Measurements from ENCODE around the gene LRRC2. TPM values are rescaled to one million over a fixed set of nuclear protein-coding genes. Genes with fewer than 3 reads are reported as not detected.

Gene LRRC2
- total RNA-seq, 1 experiment from 2014 or later: 2.6 TPM

DNA sequence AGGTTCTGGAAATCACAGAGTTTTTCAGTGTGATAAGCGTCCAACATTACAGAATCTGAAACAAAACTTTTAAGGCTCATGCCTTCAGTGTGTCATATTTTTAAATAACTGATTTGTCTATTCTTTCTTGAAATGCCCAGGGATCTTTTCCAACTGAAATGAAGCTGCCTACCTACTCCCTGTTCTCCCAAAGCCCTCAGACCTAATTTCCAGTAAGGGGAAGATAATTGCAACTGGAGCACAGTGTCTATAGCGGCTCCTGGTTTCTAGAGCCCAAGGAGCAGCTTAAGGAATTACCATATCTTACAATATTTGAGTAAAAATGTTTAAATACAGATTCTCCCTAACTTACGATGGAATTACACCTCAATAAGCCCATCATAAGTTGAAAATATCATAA, 33.0 kb downstream of the LRRC2 start:
- TF ChIP-seq CTCF (conservative IDR thresholded peaks at IDR 0.05): no peak
- DNase-seq: no peak
- Histone ChIP-seq H2BK15ac (ENCODE audit: low read depth, low read length) (no peak overlapping the region), H4K91ac (ENCODE audit: insufficient read length, low read depth, low read length) (no peak overlapping the region), H3K79me1 (ENCODE audit: insufficient read depth, low read depth, low read length, poor library complexity, severe bottlenecking) (no peaks in the 10 kb centered on the region), H2BK12ac (ENCODE audit: insufficient read length, low read depth, low read length) (no peak overlapping the region), H3K18ac (ENCODE audit: insufficient read length, low read depth, low read length) (no peak overlapping the region), H3K79me2 (ENCODE audit: insufficient read depth, low read length) (no peaks in the 10 kb centered on the region), H3K27me3 (ENCODE audit: insufficient read depth, low read length) (no peaks in the 10 kb centered on the region), H2BK5ac (ENCODE audit: insufficient read length, low read length) (no peak overlapping the region), H3K27ac (ENCODE audit: insufficient read length, low read depth, low read length) (no peak overlapping the region), H3K9me3 (ENCODE audit: control insufficient read depth, low read depth, low read length) (no peaks in the 10 kb centered on the region), H2AFZ (ENCODE audit: low read length) (no peak overlapping the region), H2BK120ac (ENCODE audit: low read depth, low read length, poor library complexity, severe bottlenecking) (no peak overlapping the region), H3K23ac (ENCODE audit: insufficient read length, low read depth, low read length) (no peak overlapping the region), H4K8ac (replicated peaks; ENCODE audit: insufficient read length, low read depth, low read length) (no peak overlapping the region), H2BK20ac (ENCODE audit: low read depth, low read length, poor library complexity, severe bottlenecking) (no peak overlapping the region), H3T11ph (ENCODE audit: low read length) (no peak overlapping the region), H4K5ac (ENCODE audit: insufficient read length, low read depth, low read length) (no peak overlapping the region), H3K14ac (ENCODE audit: insufficient read depth, low read length) (no peak overlapping the region), H3K9ac (ENCODE audit: extremely low read depth, insufficient read length, low read length) (no peak overlapping the region), H3K4me2 (ENCODE audit: insufficient read depth, insufficient read length, low read length) (no peak overlapping the region), H3K4ac (ENCODE audit: low read depth, low read length) (no peak overlapping the region), H4K20me1 (ENCODE audit: control insufficient read depth, insufficient read depth, insufficient read length) (no peaks in the 10 kb centered on the region), H3K23me2 (ENCODE audit: insufficient read length, low read depth, low read length, poor library complexity, severe bottlenecking) (no peaks in the 10 kb centered on the region), H3K4me1 (ENCODE audit: insufficient read depth, low read length) (peaks cover 4% of the 10 kb centered on the region; the same call in 1 of the 2 replicates), H3K56ac (ENCODE audit: insufficient read length, low read depth, low read length) (no peak overlapping the region), H2AK5ac (ENCODE audit: insufficient read length, low read length) (no peak overlapping the region)
- H3K27me3 Mint-ChIP-seq (ENCODE audit: low read depth): no peaks in the 10 kb centered on the region
- no CpG with 5 or more reads among the region's 3 CpGs for WGBS (ENCODE audit: extremely low coverage, insufficient read length, low lambda C conversion rate)
- H3K36me3 Mint-ChIP-seq (ENCODE audit: insufficient read depth in 1 of 3, low read depth in 3 of 3): peaks cover 2 to 6% (median 4%) of the 10 kb centered on the region in 3 experiments; a peak in 5 of 7 replicates
- no peaks in the 10 kb centered on the region; a peak in 1 of 5 replicates for H3K9me3 Mint-ChIP-seq
- no peak overlapping the region for H3K27ac Mint-ChIP-seq
- no peak overlapping the region for H3K4me3 Mint-ChIP-seq
- H3K4me1 Mint-ChIP-seq: peaks cover 10% of the 10 kb centered on the region in 2 experiments
